HEK293 (cell line): ENCODE data around the gene ALG5.

Experiments
- ZNF121 ChIP-seq: fragments of 450-650 bp; formaldehyde crosslinking; IDR thresholded peaks from 2 replicates; pipeline ENCODE4 v1.5.1; 2016; ENCODE audit warnings: missing biosample characterization, missing genetic modification characterization
- ZNF776 ChIP-seq: fragments of 450-650 bp; formaldehyde crosslinking; IDR thresholded peaks from 2 replicates; pipeline ENCODE4 v1.5.0; 2017; ENCODE audit warnings: missing biosample characterization, missing genetic modification characterization, borderline replicate concordance
- TF ChIP-seq, protein P1 (sequence below): fragments of 450-650 bp; formaldehyde crosslinking; IDR thresholded peaks from 2 replicates; pipeline ENCODE4 v1.5.1; 2016; ENCODE audit warnings: missing biosample characterization, missing genetic modification characterization
- TF ChIP-seq, protein P2 (sequence below): sonication (generic); formaldehyde crosslinking; IDR thresholded peaks from 2 replicates; pipeline ENCODE4 v1.8.1; 2022; ENCODE audit warnings: mild to moderate bottlenecking, moderate library complexity, missing genetic modification reagents

DNA sequence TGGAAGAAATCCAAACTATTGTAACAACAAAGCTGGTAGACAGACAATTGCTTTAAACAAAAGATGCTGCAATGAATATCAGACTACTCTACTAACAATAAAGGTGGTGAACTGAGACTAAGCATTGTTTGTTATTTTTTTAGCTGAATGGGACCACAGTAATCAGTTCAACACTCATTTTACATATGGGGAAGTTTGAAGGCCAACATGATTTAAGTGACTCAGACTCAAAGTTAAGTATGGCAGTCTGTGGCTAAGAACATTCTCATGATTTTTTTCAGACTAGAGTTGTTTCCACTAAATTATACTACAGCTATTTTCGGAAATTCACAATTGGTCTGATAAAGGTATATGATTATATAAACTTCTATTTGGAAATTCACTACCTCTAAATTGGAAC lies 11.9 kb upstream of the ALG5 start:
- TF ChIP-seq ZNF776 (tag by site-specific recombination) (no peak), ZNF121 (no peak)
- TF ChIP-seq, protein P1, sequence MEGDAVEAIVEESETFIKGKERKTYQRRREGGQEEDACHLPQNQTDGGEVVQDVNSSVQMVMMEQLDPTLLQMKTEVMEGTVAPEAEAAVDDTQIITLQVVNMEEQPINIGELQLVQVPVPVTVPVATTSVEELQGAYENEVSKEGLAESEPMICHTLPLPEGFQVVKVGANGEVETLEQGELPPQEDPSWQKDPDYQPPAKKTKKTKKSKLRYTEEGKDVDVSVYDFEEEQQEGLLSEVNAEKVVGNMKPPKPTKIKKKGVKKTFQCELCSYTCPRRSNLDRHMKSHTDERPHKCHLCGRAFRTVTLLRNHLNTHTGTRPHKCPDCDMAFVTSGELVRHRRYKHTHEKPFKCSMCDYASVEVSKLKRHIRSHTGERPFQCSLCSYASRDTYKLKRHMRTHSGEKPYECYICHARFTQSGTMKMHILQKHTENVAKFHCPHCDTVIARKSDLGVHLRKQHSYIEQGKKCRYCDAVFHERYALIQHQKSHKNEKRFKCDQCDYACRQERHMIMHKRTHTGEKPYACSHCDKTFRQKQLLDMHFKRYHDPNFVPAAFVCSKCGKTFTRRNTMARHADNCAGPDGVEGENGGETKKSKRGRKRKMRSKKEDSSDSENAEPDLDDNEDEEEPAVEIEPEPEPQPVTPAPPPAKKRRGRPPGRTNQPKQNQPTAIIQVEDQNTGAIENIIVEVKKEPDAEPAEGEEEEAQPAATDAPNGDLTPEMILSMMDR (tag by site-specific recombination), result no peak
- TF ChIP-seq, protein P2, sequence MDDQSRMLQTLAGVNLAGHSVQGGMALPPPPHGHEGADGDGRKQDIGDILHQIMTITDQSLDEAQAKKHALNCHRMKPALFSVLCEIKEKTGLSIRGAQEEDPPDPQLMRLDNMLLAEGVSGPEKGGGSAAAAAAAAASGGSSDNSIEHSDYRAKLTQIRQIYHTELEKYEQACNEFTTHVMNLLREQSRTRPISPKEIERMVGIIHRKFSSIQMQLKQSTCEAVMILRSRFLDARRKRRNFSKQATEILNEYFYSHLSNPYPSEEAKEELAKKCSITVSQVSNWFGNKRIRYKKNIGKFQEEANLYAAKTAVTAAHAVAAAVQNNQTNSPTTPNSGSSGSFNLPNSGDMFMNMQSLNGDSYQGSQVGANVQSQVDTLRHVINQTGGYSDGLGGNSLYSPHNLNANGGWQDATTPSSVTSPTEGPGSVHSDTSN, result no peak
